HT-29 (cell line): ENCODE measurements around the gene CRYGC. TPM values are rescaled to one million over a fixed set of nuclear protein-coding genes. Genes with fewer than 3 reads are reported as not detected.
"Not testable (repeated sequence)": the region's sequence is repeated elsewhere in the genome, so short reads cannot be mapped to it uniquely, and the experiment has no call there.

ENCODE experiments used
- DNase-seq: peaks from one replicate; pipeline ENCODE4 v3.0.0-alpha.2; 2015; ENCODE audit warnings: low spot score
- total RNA-seq: library from RNA; depleted of rRNA; stranded (reverse); fragments of >200 nt; shearing (Covaris generic); gene quantifications from 2 replicates; pipeline ENCODE4 v1.2.3, GENCODE V29; 2014; rRNA removed

The CRYGC gene
- not detected in 2 replicates for total RNA-seq

GRCh38 chr2:208129744-208130711 lies at the start of gene CRYGC:
TSS of gene CRYGC (minus strand) at chr2:208129828. CDS start at chr2:208129792, 36 bp downstream.
- peak; percentile 73 for DNase-seq

DNA sequence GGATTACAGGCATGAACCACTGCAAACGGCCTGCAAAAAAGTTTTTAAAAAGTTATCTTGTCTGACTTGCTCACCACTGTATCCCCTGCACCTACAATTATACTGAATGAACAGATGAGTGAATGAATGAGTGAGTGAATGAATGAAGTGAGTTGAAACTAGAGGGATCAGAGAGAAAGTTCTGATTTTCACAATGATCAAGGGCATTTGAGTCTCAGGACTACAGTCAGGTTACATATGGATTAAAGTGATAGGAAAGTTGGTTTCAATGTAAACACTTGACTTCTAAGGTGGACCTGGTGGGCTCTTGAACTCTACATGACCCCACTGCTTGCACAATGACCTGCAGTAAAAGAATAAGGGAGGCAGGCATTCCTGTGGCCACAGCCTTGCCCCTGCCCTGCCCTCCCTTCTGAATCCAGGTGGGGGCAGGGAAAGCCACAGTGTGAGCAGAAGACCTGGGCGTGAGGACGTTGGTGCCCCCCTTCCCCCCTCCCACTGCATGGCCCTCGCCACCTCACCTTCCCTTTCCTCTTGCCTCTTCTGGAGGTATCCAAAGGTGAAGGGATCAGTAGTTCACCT lies 49.5 kb upstream of the CRYGC start:
- peak; percentile 48 for DNase-seq

GRCh38 chr2:208175840-208176153 lies 46.2 kb upstream of the CRYGC start:
- DNase-seq, result no peak

DNA sequence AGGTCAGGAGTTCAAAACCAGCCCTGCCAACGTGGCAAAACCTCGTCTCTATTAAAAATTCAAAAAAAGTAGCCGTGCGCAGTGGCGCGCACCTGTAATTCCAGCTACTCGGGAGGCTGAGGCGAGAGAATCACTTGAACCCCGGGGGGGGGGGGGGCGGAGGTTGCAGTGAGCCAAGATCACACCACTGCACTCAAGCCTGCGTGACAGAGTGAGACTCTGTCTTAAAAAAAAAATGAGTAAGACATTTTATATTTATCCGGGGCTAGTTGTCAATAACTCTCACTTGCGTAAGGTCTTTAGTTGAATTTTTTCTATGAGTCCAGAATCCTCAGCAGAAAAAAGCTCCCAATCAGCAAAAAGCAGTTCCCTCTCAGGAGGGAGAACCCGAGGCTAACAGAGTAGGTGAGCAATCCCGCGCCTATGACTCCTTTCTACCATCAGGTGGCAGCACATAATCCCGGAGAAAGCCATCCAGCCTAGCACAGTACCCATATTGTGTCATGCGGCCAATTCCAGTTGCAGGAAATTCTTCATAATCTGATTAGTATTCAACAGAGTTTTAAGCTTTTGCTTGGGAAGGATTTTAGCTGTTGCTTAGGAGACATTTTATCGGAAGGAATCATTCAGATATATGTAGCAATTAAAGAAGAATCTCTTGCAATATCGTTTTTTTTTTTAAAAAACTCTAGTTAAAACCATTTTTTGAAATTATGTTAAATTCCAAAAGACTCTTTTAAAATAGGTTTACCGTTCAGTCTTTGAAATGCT lies 45.6 kb upstream of the CRYGC start:
- peak; percentile 88 for DNase-seq

GRCh38 chr2:208174144-208174543 lies 44.5 kb upstream of the CRYGC start:
- no peak for DNase-seq

DNA sequence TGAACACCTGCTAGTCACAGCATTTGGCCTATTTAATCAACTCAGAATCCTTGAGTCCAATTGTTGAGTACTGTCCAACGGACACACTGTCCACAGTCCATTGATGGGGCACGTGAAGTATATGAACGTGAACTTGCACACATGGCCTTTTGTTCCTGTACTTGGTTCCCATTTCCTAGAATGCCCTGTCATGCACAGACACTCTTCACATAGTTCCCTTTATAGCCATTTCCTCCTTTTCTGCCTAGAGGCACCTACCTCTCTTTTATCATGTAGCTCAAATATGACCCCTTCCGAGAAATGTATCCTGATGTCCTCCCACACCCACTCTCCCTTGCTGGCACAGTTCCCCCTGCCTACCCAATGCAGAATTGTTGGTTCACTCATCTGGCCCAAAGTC lies 42.5 kb upstream of the CRYGC start:
- DNase-seq, result no peak

- DNase-seq, result no peak
These were observed 35.5 kb upstream of the CRYGC start for GRCh38 chr2:208164951-208165755.

GRCh38 chr2:208163489-208163888 lies 33.9 kb upstream of the CRYGC start, which contains the start of gene CRYGA:
TSS of gene CRYGA (minus strand) at chr2:208163589. CDS start at chr2:208163556, 33 bp downstream.
- no peak for DNase-seq

DNA sequence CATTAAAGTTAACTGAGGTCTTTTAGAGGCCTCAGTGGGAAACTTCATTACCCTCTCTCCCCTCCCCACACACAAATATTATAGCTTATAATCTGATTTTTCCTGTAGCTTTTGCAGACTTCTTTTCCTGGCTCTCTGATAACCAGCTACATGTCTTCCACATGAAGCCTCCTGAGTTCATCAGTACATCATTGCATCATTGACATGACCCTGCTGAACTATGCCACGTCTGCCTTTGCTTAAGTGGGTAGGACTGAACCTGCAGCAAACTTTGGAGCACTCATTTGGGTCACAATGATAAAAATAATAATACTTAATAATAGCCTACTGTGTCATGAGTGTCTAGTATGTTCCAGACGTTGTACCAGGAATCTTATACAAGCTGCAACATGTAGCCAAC lies 26.8 kb upstream of the CRYGC start:
- DNase-seq, result no peak

DNA sequence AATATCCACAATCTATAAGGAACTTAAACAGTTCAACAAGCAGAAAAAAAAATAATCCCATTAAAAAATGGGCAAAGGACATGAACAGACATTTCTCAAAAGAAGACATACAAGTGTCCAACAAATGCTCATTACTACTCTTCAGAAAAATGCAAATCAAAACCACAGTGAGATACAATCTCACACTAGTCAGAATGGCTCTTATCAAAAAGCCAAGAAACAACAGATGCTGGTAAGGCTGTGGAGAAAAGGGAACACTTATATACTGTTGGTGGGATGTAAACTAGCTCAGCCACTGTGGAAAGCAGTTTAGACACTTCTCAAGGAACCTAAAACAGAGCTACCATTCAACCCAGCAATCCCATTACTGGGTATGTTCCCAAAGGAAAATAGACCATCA lies 23.5 kb upstream of the CRYGC start:
- DNase-seq, result no peak

GRCh38 chr2:208150956-208151355 lies 21.3 kb upstream of the CRYGC start:
- no peak for DNase-seq

DNA sequence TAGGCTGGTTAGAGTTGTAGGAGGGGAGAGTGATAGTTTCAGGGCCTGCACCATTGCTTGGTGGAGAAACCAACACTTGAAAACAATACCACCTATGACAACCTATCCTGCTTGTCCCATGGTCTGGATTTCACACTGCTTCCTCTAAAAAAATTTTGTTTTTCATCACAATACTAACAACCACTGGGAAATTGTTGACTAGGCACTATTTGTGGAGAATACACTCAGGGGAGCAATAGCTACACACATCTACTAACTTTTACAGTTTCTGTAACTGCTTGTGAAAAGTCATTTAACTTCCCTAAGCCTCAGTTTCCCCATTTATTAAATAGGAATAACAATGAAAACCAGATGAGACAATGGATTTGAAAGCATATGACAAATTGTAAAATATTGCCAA lies 20.5 kb upstream of the CRYGC start:
- no peak for DNase-seq

DNA sequence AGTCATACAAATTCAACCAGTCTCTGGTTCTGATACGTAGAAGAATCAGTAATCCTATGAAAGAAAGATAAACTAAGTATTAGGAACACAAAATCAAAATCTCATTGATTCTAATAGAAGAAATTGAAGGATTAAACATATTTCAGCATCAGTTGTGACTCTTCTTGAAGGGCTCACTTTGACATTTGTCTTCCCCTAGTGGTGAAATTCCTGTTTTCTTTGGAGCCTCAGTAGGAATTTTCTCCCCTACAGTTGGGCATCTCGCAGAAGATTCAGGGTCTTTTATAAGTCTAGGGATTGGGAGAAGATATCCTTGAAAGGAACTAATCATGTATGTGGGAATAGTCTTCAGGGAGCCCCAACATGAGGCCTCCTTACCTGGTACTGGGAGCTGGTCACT lies 19.2 kb upstream of the CRYGC start:
- no peak for DNase-seq

- no peak for DNase-seq
These were observed 18.1 kb upstream of the CRYGC start for GRCh38 chr2:208147759-208148158.

- DNase-seq, result no peak
These were observed 17.4 kb upstream of the CRYGC start for GRCh38 chr2:208147008-208147407.

- no peak for DNase-seq
These were observed 16.4 kb upstream of the CRYGC start, which contains the start of gene CRYGB for GRCh38 chr2:208146006-208146405. TSS of gene CRYGB (minus strand) at chr2:208146158. CDS start at chr2:208146120, 38 bp downstream.

GRCh38 chr2:208142925-208143799 lies 13.5 kb upstream of the CRYGC start:
- DNase-seq, result no peak

DNA sequence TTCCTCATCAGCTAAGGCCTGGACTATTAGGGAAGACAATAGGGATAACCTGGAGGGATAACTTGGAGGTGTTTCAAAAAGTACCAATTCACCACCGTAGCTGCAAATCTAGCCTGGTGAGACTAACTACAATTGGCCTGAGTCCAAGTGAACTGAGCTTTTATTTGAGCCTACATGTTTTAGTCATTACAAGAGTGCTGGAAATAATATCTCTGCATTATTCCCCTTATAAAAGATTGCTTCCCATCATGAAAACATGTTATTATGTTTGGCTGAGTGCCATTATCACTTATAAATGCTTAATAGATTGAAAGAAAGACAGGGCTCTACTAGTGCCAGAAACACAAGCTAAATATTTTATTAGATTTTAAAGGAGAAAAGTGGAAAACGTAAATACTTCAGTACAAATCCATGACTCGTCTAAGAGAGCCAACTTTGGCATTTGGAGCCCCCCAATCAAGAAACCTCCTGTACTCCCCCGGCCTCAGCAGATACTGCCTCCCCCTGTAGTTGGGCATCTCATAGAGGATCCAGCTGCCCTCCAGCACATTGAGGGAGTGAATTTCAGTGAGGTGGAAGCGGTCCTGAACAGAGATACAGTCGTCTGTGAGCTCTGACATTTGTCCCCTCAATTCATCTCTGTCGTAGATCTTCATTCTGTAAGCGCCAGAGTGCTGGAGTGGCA lies 12.8 kb upstream of the CRYGC start:
- DNase-seq, result peak; percentile 13

GRCh38 chr2:208139447-208139846 lies 9.8 kb upstream of the CRYGC start:
- DNase-seq, result no peak

DNA sequence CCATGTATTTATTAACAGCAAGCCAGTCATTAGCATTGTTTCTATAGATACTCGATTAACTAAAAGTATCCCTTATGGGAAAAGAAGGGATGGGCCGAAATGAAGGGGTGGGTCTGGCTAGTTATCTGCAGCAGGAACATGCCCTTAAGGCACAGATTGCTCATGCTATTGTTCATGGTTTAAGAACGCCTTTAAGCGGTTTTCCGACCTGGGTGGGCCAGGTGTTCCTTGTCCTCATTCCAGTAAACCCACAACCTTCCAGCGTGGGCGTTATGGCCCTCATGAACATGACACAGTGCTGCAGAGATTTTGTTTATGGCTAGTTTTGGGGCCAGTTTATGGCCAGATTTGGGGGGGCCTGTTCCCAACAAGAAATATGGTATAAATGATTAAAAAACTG lies 8.7 kb upstream of the CRYGC start:
- not testable (repeated sequence) for DNase-seq
